GM12864 (cell line): ENCODE measurements around the gene RCN2.
A peak's percentile ranks its signal among the peaks of the same experiment; 100 is the strongest.

ENCODE experiments used
- DNase-seq: peaks from one replicate; pipeline ENCODE4 v3.0.0-alpha.2; 2011; ENCODE audit warnings: low read depth
- H3K4me3 ChIP-seq: 2 replicates; pipeline ENCODE4 v1.5.1; 2011; ENCODE audit warnings: mild to moderate bottlenecking, low read depth, low read length, control low read depth
- TF ChIP-seq, protein P1 (sequence below): IDR thresholded peaks from 2 replicates; pipeline ENCODE4 v1.5.1; 2011; ENCODE audit warnings: low read depth, mild to moderate bottlenecking, moderate library complexity, low read length, control low read depth, inconsistent platforms; ENCODE audit errors: missing control alignments

RCN2 gene

DNA sequence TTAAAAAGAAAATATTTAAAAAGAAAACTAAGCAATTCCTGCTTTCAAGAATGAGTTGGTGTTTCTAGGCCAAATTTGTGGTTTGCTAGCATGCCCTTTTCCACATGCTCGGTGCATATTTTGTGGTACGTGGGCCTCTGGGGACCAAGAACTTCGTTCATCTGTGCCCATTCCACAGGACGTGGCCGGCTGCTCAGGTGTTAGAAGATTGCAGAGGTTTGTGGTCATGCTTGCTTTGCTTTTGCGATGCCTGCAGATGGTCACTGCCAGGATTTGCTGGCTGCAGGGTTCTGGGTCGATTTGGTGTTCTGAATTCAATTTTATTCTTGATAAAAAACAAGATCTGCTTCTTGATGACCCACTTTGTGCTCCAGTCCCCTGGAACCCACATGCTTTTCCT, 70.9 kb downstream of the RCN2 start:
- TF ChIP-seq, protein P1, sequence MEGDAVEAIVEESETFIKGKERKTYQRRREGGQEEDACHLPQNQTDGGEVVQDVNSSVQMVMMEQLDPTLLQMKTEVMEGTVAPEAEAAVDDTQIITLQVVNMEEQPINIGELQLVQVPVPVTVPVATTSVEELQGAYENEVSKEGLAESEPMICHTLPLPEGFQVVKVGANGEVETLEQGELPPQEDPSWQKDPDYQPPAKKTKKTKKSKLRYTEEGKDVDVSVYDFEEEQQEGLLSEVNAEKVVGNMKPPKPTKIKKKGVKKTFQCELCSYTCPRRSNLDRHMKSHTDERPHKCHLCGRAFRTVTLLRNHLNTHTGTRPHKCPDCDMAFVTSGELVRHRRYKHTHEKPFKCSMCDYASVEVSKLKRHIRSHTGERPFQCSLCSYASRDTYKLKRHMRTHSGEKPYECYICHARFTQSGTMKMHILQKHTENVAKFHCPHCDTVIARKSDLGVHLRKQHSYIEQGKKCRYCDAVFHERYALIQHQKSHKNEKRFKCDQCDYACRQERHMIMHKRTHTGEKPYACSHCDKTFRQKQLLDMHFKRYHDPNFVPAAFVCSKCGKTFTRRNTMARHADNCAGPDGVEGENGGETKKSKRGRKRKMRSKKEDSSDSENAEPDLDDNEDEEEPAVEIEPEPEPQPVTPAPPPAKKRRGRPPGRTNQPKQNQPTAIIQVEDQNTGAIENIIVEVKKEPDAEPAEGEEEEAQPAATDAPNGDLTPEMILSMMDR: no peak
- no peak overlapping the region; the same call in 1 of the 2 replicates for H3K4me3 ChIP-seq
- DNase-seq: no peak

DNA sequence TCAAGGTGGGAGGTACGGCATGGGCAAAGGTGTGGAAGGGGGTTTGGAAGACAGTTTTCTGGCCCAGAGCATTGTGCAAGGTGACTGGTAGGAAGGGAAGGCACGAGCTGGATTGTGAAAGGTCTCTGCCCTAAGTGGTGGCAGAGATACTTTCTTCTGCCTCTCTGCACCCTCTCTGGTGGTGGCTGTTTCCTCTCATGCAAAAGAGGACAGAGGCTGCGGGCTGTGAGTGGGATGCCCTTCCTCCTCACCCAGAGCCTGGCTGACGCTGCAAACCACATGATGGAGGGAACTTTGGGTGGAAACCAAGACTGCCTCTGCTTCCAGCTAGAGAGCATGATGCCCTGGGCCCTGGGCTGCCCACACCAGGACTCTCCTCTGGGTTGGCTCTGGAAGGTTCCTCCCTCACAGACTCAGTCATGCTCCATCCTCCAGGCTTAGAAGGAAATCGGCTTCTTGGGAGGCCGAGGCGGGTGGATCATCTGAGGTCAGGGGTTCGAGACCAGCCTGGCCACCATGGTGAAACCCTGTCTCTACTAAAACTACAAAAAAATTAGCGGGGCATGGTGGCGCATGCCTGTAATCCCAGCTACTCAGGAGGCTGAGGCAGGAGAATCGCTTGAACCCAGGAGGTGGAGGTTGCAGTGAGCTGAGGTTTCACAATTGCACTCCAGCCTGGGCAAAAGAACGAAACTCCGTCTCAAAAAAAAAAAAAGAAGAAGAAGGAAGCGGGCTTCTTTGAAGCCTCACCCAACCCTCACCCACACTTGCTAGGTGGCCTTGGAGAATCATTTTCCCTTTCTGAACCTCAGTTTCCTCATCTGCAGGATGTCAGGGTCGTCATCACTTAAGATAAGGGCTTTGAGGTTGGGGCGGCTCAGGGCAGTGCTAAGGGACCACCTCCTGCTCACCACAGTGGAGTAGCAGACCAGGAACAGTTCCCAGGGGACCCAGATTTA, 71.7 kb downstream of the RCN2 start:
- peak; percentile 62 for DNase-seq
- H3K4me3 ChIP-seq: peak overlapping the region; percentile 3; the same call in 1 of the 2 replicates

More for the DNA sequence above, 71.7 kb downstream of the RCN2 start:
- TF ChIP-seq, protein P1: no peak
